ENCODE measurements around the gene LANCL2. TPM values are rescaled to one million over a fixed set of nuclear protein-coding genes. Genes with fewer than 3 reads are reported as not detected.

The LANCL2 gene
- 37.3 TPM for total RNA-seq

GRCh38 chr7:55365205-55365674, at the start of gene LANCL2:
Gene LANCL2 (plus strand): TSS chr7:55365337. CDS start chr7:55366026, 689 bp downstream.

Other genes starting within 250 kb of the LANCL2 start
- 98.1 TPM for gene VOPP1, start 207.2 kb downstream of the LANCL2 start, total RNA-seq